ENCODE results near the gene TTC23.

- TF ChIP-seq CTCF (IDR thresholded peaks at IDR 0.05) (no peak), POLR2AphosphoS5 (IDR thresholded peaks at IDR 0.05) (no peak), POLR2A (IDR thresholded peaks at IDR 0.05; ENCODE audit: low read depth) (no peak), EP300 (IDR thresholded peaks at IDR 0.05) (no peak)
Measured at GRCh38 chr15:99257107-99257750, 7.8 kb upstream of the TTC23 start.
